ENCODE results near the gene ZCCHC24.

DNA sequence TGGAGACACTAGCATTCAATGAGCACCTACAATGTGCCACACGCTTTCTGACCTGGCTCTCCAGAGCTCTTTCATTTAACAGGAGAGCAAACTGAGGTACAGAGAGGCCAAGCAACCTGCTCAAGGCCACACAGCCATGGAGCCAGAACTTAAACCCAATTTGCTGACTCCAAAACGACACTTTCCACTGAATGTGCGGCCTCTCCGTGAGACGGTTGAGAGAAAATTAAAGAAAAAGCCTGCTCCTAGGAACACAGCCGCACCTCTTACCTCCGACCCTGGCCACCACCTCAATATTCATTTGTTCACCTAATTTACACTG is 42.8 kb downstream of the ZCCHC24 start:
- TF ChIP-seq ZNF274 (IDR thresholded peaks at IDR 0.05; ENCODE audit: low read depth, low read length), result no peak
- TF ChIP-seq YY1 (IDR thresholded peaks at IDR 0.05; ENCODE audit: insufficient read depth, insufficient read length), result no peak

Data from NT2/D1 (cell line).